Astrocyte (in vitro differentiated cells and primary cell): Measurements from ENCODE around the gene CERS6. TPM values are rescaled to one million over a fixed set of nuclear protein-coding genes. Genes with fewer than 3 reads are reported as not detected.

Source experiments
- DNase-seq: peaks from one replicate; pipeline ENCODE4 v3.0.0-alpha.2; 2010; ENCODE audit warnings: low read depth
- FAIRE-seq: peaks from 2 replicates; lab custom pipeline; 2011; peaks lifted over from hg19 to GRCh38; lab: Jason Lieb, UNC
- H2AFZ ChIP-seq: 2 replicates; pipeline ENCODE4 v1.6.0; 2012; ENCODE audit warnings: low read depth, low read length, inconsistent platforms
- H3K27ac ChIP-seq: 2 replicates; pipeline ENCODE4 v1.5.1; 2011; ENCODE audit warnings: low read depth, low read length, inconsistent platforms
- H3K27me3 ChIP-seq: 2 replicates; pipeline ENCODE4 v1.6.0; 2011; ENCODE audit warnings: low read length, inconsistent platforms; ENCODE audit not compliant: insufficient read depth
- H3K36me3 ChIP-seq: 2 replicates; pipeline ENCODE4 v1.5.1; 2011; ENCODE audit warnings: low read length, inconsistent platforms; ENCODE audit not compliant: insufficient read depth
- H3K4me1 ChIP-seq: 2 replicates; pipeline ENCODE4 v1.5.1; 2011; ENCODE audit warnings: low read length, inconsistent platforms; ENCODE audit not compliant: insufficient read depth
- H3K4me2 ChIP-seq: 2 replicates; pipeline ENCODE4 v1.6.0; 2012; ENCODE audit warnings: low read length, inconsistent platforms
- H3K4me3 ChIP-seq: 2 replicates; pipeline ENCODE4 v1.5.1; 2011; ENCODE audit warnings: low read depth, mild to moderate bottlenecking, low read length, inconsistent platforms; ENCODE audit not compliant: insufficient read depth
- H3K79me2 ChIP-seq: 2 replicates; pipeline ENCODE4 v1.6.0; 2012; ENCODE audit warnings: mild to moderate bottlenecking, low read length, inconsistent platforms; ENCODE audit not compliant: insufficient read depth
- H3K9ac ChIP-seq: 2 replicates; pipeline ENCODE4 v1.6.0; 2012; ENCODE audit warnings: mild to moderate bottlenecking, low read length, inconsistent platforms
- H3K9me3 ChIP-seq: 2 replicates; pipeline ENCODE4 v1.5.1; 2012; ENCODE audit warnings: low read depth, mild to moderate bottlenecking, low read length, inconsistent platforms; ENCODE audit not compliant: insufficient read depth
- H4K20me1 ChIP-seq: 2 replicates; pipeline ENCODE4 v1.6.0; 2012; ENCODE audit warnings: low read length, inconsistent platforms; ENCODE audit not compliant: insufficient read depth
- H3K27ac Mint-ChIP-seq: one replicate; pipeline ENCODE4 v1.8.0; 2021; ENCODE audit warnings: mild to moderate bottlenecking, mixed read lengths; ENCODE audit not compliant: unreplicated experiment
- H3K27me3 Mint-ChIP-seq: one replicate; pipeline ENCODE4 v1.8.0; 2021; ENCODE audit warnings: low read depth, mixed read lengths; ENCODE audit not compliant: unreplicated experiment
- H3K36me3 Mint-ChIP-seq: one replicate; pipeline ENCODE4 v1.8.0; 2021; ENCODE audit warnings: low read depth, mixed read lengths; ENCODE audit not compliant: unreplicated experiment
- H3K4me1 Mint-ChIP-seq: one replicate; pipeline ENCODE4 v1.8.0; 2021; ENCODE audit warnings: low read depth, mixed read lengths; ENCODE audit not compliant: unreplicated experiment
- H3K4me3 Mint-ChIP-seq: one replicate; pipeline ENCODE4 v1.8.0; 2021; ENCODE audit warnings: mild to moderate bottlenecking, moderate library complexity, mixed read lengths; ENCODE audit not compliant: unreplicated experiment
- H3K9me3 Mint-ChIP-seq: one replicate; pipeline ENCODE4 v1.8.0; 2021; ENCODE audit warnings: mild to moderate bottlenecking, mixed read lengths; ENCODE audit not compliant: unreplicated experiment
- CTCF ChIP-seq: IDR thresholded peaks from 2 replicates; pipeline ENCODE4 v1.5.1; 2011; ENCODE audit warnings: low read depth, mild to moderate bottlenecking, inconsistent platforms, low read length, moderate library complexity; ENCODE audit not compliant: insufficient read depth
- EZH2 ChIP-seq: IDR thresholded peaks from 2 replicates; pipeline ENCODE4 v1.6.1; 2012; ENCODE audit warnings: mild to moderate bottlenecking, low read length, inconsistent platforms; ENCODE audit not compliant: insufficient read depth
- total RNA-seq: library from RNA; stranded (reverse); gene quantifications from 2 replicates; pipeline ENCODE4 v1.2.1, GENCODE V29; 2021

Gene CERS6
- total RNA-seq, 1 donor from 2014 or later = 23.4 TPM

- H3K4me3 ChIP-seq = no peak overlapping the region
- H3K4me3 Mint-ChIP-seq = no peak overlapping the region
- FAIRE-seq = no peak
Observed at GRCh38 chr2:168673265-168674189, 217.5 kb downstream of the CERS6 start.

GRCh38 chr2:168678153-168678853 lies 222.2 kb downstream of the CERS6 start:
- Mint-ChIP-seq H3K4me3 (no peak overlapping the region), H3K27me3 (no peaks in the 10 kb centered on the region), H3K36me3 (peaks cover 5% of the 10 kb centered on the region), H3K9me3 (no peaks in the 10 kb centered on the region), H3K27ac (no peak overlapping the region), H3K4me1 (no peaks in the 10 kb centered on the region)
- H3K27me3 ChIP-seq = no peaks in the 10 kb centered on the region
- no peaks in the 10 kb centered on the region for H3K79me2 ChIP-seq
- no peaks in the 10 kb centered on the region for H4K20me1 ChIP-seq
- no peak overlapping the region for H2AFZ ChIP-seq
- H3K36me3 ChIP-seq = no peaks in the 10 kb centered on the region
- H3K4me1 ChIP-seq = no peaks in the 10 kb centered on the region
- no peaks in the 10 kb centered on the region for H3K9me3 ChIP-seq
- DNase-seq = no peak
- no peak for TF ChIP-seq EZH2
- no peak for TF ChIP-seq CTCF
- H3K4me3 ChIP-seq = no peak overlapping the region
- no peak overlapping the region for H3K4me2 ChIP-seq
- no peak for FAIRE-seq
- H3K9ac ChIP-seq = no peak overlapping the region
- H3K27ac ChIP-seq = no peak overlapping the region

More at GRCh38 chr2:168673265-168674189, 217.5 kb downstream of the CERS6 start:
- Histone ChIP-seq H3K4me1 (no peaks in the 10 kb centered on the region), H3K9ac (no peak overlapping the region), H3K79me2 (no peaks in the 10 kb centered on the region), H3K27me3 (no peaks in the 10 kb centered on the region), H2AFZ (no peak overlapping the region), H3K36me3 (no peaks in the 10 kb centered on the region), H3K4me2 (no peak overlapping the region), H3K27ac (no peak overlapping the region), H4K20me1 (no peaks in the 10 kb centered on the region), H3K9me3 (no peaks in the 10 kb centered on the region)
- Mint-ChIP-seq H3K27ac (no peak overlapping the region), H3K9me3 (no peaks in the 10 kb centered on the region), H3K4me1 (peaks cover 7% of the 10 kb centered on the region), H3K36me3 (peaks cover 5% of the 10 kb centered on the region), H3K27me3 (no peaks in the 10 kb centered on the region)
- DNase-seq = no peak
- TF ChIP-seq CTCF (no peak), EZH2 (no peak)
